GM10266 (cell line): ENCODE data around the gene HOXD1.

Experiments
- DNase-seq: peaks from one replicate; pipeline ENCODE4 v3.0.0; 2012; ENCODE audit errors: extremely low spot score
- TF ChIP-seq, protein P1 (sequence below): IDR thresholded peaks from 2 replicates; pipeline ENCODE4 v1.5.1; 2012; ENCODE audit warnings: mild to moderate bottlenecking, low read depth; ENCODE audit not compliant: control insufficient read depth, insufficient read depth; ENCODE audit errors: missing control alignments

The HOXD1 gene

GRCh38 chr2:176155356-176156044 lies 33.0 kb upstream of the HOXD1 start:
- no peak for DNase-seq

DNA sequence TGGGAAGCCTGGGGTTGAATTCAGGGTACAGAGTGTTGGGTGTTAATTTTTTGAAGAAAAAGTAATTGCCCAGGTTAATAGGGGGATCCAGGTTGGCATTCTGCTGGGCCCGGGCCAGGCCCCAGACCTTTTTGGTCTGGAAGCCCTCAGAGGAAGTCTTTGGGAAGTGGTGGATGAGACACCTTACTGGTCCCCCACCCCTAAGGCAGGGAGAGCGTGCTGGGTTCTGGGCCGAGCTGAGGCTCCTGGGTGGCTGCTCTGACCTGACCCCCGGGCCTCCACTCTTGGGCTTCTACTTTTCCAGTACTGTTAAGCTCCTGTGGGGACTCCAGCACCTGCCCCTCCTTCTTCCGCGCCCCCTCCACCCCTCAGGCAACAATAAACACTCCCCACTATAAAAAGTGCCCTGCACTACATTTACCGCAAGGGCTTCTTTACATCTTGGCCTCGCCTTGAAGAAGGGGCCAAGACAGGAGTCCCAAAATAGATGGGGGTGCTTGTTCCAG lies 32.1 kb upstream of the HOXD1 start:
- TF ChIP-seq, protein P1, sequence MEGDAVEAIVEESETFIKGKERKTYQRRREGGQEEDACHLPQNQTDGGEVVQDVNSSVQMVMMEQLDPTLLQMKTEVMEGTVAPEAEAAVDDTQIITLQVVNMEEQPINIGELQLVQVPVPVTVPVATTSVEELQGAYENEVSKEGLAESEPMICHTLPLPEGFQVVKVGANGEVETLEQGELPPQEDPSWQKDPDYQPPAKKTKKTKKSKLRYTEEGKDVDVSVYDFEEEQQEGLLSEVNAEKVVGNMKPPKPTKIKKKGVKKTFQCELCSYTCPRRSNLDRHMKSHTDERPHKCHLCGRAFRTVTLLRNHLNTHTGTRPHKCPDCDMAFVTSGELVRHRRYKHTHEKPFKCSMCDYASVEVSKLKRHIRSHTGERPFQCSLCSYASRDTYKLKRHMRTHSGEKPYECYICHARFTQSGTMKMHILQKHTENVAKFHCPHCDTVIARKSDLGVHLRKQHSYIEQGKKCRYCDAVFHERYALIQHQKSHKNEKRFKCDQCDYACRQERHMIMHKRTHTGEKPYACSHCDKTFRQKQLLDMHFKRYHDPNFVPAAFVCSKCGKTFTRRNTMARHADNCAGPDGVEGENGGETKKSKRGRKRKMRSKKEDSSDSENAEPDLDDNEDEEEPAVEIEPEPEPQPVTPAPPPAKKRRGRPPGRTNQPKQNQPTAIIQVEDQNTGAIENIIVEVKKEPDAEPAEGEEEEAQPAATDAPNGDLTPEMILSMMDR, result no peak
- DNase-seq, result no peak

More at GRCh38 chr2:176155356-176156044, 33.0 kb upstream of the HOXD1 start:
- TF ChIP-seq, protein P1, result no peak

DNA sequence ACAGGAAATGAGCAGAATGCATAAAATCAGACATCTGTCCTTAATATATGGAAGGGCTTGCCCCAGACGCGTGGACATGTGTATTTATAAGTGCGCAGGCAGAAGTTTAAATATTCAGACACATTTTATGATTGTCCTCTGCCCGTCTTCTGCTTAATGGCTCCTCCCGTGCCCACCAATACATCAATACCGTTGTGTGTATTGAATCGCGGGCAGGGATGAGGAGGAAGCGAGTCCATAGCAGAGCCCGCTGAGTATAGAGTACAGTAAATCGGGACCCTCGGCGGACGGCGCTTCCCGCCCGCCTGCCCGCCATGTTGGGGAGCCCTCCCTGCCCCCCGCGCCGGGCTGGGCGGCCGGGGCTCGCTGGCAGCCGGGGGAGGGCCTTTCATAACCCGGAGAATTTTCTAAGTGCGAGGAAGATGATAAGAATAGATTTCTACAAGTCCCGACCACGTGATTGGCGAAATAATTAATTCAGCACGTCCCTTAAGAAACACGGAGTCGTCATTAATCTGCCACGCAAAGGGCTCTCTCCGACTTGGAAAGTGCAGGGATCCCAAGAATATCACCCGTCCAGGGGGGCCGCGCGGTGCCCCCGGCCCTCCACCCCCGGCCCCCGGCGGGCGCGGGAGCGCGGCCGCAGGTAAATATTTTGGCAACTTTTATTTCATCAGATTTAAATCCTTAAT lies 31.5 kb upstream of the HOXD1 start, which contains the start of gene HOXD3:
Gene HOXD3, plus strand, starts transcription at position 501 of the 692 bp plus-strand sequence. CDS start 11,808 bp downstream, outside the sequence.
- TF ChIP-seq, protein P1, result no peak
- no peak for DNase-seq

DNA sequence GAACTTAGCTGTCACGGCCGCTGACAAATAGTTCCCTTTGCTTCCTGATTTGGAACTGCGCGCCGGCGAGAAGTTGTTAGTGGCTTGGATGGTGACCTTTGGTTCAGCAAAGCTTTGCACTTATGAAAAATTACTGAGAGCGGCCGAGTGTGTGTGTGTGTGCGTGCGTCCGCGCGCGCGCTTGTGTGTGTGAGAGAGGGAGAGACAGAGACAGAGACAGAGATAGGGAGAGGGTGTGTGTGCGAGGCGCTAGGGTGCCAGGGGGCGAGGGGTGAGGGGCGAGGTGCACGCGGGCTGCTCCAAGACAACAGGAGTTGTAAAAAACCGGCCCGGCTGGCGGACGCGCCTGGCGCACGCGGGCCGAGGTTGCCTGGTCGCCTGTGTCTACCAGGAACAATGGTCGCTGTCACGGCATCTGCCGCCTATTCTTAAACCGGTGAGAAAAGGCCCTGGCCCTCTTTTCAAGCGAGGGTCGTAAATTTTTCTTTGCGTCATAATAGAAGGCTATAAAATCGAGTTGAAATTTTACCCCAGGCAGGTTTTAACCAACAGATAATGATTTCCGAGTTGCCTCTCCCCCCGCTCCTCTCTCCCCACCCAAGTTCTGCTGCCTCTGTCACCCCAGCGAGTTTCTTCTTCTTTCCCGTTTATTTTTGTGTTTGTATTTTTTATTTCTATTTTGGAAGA lies 30.8 kb upstream of the HOXD1 start:
- TF ChIP-seq, protein P1, result no peak
- DNase-seq, result no peak

- TF ChIP-seq, protein P1, result no peak
- DNase-seq, result no peak
These were observed 30.3 kb upstream of the HOXD1 start for GRCh38 chr2:176158186-176158591.

- no peak for DNase-seq
- TF ChIP-seq, protein P1, result no peak
These were observed 29.4 kb upstream of the HOXD1 start for GRCh38 chr2:176158855-176159662.
